Measurements from ENCODE around the gene PPP1R11.

PPP1R11 gene

DNA sequence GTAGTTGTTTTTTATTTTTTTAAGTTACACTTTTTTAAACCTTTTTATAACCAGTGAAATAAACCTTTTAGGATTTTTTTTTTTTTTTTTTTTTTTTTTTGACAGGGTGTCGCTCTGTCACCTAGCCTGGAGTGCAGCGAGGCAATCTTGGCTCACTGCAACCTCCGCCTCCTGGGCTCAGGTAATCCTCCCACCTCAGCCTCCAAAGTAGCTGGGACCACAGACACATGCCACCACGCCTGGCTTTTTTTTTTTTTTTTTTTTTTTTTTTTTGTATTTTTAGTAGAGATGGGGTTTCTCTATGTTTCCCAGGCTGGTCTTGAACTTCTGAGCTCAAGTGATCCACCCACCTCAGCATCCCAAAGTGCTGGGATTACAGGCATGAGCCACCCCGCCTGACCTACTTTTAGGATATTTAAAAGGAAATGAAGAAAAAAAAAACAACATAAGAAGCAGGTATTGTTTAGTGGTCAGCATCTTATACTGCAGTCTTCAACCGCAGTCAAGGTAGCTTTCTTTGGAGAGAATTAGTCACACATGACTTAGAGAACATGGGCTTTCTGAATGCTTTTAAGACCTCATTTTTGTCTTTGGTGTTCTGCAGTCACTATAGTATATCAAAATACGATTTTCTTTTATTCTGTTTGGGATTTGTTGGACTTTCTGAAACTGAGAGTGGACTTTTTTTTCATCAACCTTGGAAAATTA, 4.4 kb upstream of the PPP1R11 start:
- no peak for DNase-seq

DNA sequence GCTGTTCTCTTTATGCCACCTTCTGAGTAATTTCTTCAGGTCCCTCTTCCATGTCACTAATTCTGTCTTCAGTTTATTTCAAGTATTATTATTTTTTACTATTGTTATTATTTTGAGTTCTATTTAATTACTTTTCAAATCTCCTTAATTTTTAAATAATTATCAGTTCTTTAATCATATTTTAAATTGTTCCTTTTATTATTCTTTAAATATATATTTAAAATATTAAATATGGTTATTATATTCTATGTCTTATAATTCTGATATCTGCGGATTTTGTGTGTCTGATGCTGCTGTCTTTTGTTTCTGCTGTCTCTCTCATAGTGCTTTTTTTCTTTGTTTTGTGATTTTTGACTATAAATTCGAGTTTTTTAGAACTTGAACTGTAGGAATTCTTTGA, 3.7 kb upstream of the PPP1R11 start:
- DNase-seq = no peak

DNA sequence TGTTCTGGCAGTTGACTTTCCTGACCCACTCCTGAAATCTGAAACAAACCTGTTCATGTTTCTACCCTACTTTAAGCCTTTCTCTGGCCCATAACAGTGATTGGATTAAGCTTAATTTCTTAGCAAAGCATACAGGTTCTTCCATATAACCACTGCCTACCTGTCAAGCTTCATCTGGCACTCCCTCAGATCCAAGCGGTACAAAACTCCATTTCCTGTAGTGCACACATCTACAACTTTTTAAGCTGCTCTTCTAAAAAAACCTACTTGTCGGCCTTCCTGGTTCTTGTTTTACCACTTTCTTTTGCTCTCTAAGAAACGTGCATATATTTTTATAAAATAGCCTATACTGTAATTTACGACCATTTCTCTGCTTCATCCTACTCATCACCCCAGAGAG, 916 bp upstream of the PPP1R11 start:
- no peak for DNase-seq

DNA sequence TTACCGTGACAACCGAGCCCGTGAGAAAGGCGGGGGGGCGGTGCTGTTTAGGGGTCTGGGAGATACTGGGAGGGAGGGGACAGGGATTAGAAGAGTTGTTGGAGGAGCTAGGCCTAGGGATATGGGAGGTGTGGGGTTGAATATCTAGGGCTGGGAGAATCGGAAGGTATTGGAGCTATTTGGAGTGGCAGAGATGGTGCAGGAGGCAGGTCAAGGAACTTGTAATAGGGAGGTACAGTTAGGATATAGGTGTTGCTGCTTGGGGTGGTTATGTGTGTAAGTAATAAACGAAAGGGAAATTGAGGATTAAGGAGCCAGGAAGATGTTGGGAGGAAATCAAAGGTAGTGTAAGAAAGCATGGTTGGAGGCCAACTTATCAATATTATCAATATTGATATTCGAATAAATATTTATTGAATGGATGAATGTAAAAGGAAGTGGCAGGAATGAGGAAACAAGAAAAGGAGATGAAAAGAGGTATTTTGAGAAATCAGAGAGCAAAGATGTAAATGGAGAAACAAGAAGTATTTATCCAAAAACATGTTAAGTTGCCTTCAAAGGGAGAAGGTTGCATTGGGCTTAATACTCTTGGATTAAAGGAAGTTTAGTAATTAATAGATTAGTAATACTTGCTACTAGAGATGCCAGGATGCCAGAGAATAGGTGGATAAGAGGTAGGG, 602 bp downstream of the PPP1R11 start:
- DNase-seq = no peak

DNA sequence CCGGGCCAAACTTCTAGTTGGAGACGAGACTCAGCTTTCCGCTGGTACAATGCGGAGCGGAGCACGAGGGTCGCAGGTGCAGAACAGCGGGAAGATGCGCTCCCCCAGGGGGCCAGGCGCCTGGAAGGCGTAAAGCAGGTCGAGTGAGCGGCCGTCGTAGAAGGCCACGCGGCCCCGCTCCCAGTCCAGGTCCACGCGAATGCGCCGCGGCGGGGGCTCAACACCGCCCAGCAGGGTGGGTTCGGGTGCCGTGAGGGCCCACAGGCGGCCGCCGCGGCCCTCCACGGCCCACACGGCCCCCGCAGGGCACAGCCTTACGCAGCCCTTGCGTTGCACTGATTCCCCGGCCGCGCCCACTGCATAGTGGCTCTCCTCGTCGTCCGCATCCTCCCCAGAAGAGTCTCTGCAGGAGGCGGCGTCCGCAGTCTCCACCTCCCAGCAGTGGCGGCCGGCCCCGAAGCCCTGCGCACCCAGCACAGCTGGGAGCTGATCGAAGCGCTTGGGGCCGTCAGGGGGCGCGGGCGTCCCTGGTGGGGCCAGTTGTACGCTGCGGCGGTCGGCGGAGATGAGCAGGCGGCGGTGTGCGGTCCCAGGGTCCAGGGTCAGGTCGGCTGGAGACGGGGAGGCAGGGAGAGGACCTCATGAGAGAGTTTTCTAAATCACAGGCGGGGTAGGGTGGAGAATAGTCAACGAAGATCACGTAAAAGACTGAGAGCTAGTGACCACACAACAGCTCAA, 4.3 kb downstream of the PPP1R11 start:
- no peak for DNase-seq

DNA sequence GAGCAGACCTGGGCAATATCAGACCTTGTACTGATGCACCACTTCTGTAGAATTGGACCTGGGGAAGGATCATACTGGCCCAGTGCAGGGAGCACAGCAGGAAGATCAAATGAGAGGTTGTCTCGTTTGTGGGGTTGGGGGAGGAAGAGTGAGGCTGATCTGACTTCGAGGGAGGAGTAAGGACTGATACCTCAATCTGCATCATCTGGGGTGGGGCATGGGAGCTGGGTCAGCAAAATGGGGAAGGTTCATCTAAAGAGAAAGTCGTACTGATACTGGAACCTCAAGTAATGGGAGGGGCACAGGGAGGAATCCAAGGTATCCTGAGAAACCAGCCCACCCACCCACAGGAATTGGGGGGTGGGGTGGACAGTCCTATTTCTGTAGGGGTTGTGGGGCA, 4.9 kb downstream of the PPP1R11 start:
- no peak for DNase-seq

DNA sequence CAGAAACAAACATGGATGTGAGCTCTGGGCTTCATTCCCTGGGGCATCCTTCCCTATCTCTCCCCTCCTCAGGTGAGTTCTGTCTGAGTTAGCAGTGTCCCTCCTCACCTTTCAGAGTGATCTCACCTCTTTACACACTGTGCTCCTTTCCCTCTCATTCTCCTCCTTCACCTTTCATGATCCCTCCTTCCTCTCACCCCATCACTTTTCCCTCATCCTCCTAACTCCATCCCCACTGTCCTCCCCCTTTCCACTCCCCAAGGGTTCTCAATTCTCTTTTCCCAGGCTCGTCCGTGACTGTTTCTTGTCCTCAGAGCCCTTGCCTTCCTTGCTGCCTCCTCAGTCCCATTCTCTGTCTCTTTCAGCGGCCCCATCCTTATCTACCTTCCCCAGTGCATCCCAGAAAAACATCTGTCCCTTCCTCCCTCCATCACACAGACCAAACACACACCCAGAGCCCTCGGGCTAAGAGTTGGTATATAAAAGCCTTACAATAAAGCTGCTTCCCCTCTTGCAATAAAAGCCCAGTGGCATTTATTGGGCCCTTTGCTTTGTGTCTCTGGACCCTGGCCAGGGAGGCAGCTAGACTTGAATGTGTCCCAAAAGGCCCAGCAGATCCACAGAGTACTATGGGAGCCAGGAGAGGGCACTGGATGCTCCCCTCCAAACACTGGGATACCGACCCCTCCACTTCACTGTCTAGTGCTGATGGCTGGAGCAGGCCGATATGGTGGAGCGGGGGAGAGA, 6.7 kb downstream of the PPP1R11 start:
- DNase-seq = no peak

DNA sequence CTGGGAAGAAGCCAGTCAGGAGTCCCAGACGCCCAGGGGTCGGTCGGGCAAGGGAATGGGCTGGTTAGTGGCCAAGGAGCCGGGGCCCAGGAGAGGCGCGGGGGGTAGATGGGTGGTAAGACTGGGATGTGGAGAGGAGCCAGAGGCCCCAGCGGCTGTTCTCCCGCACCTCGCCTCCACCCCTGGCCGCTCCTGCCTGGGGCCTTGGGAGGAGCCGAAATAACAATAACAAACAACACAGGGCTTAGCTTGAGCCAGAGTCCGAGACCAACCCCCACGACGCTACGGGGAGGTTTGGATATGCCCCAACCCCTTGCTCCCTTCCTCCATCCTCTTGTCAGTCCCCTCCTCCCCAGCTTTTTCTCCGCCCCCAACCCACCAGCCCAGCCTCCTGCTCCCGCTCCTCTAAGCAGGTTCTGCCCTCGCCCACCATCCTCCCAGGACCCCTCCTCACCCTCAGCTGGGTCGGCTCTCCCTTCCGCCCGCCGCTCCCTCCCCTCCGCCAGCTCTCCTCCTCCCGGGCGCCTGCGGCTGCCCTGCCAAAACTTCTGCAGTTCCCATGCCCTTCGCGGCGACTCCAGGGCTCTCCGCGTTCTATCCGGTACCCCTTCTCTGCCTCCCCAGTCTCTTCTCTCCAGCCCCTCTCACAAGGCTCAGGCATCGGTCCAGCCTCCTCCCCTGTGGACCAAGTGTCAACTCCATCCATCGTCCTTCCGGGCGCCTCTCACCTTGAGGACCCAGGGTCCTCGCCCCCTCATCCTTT, 7.5 kb downstream of the PPP1R11 start:
- no peak for DNase-seq

DNA sequence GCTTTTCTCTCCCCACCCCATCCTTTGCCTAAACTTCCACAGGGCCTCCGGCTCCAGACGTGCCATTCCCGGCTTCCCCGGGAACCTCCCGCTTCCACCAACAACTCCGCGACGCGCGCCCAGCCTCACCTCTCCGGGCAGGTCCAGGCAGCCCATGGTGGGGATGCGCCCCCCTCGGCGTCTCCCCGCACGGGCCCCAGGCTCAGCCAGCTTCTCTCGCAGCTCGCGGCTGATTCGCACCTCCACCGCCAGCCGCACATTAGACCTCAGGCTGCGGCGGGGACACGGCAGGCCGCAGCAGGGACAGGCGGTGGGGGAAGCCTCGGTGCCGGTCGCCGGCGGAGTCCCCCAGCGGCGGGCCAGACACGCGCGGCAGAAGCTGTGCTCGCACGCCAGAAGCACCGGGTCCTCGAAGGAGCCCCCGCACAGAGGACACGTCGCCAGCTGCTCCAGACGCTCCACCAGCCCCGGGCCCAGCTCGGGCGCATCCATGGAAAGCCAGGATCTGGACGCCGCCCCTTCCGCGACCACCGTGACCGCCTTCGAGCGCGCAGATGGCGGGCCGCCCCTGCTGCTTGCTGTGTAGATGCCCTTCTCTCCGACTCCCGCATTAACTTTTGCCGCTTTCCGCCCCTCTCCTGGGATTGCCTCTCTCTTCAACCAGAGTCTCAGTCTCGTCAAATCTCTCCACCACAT, 8.2 kb downstream of the PPP1R11 start, which contains the start of gene RNF39:
TSS of gene RNF39 (minus strand) at position 676 of the 696 bp plus-strand sequence. CDS start at position 492, 184 bp downstream.
- no peak for DNase-seq

DNA sequence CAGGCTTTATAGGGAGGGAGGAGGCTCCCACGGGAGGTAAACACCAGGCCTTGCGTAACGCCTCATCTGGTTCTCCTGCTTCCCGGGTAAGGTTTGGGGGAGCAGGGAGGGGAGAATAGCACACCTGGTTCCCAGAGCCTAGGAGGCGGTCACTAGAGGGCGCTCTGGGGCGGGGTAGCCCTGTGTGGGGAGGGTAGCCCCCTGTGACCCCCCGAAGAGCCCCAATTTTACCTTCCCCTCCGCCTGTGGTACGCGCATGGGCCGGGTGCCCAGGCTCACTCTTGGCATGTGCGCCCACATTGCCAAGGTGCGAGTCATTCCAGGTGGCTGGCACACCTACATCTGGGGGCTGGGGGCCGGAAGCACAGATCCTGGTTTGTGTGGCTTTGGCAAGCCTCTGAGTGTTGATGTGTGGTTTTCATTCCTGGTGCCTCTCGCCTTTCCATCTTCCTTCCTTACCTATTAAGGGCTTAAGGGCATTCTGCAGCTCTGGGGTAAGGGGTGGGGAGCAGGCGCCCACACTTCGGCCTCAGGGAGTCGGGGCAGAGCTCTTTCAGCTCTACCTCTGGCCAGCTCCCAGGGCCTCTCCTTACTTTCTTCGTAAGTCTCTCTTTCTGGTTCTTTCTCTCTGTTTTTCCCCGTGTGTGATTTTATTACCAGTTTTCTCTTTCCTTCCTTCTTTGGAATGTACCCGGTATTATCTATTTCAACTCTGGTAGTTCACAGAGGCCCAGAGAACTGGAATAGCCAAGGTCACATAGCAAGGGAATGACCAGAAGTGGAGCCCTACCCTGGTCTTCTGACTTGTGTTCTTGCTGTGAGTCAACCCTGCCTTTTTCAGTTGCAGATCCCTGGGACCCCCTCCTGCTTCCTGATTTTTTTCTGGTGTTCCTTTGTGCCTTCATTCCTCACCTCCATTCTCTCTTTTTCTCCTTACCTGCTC, 9.1 kb downstream of the PPP1R11 start:
- DNase-seq = no peak

DNA sequence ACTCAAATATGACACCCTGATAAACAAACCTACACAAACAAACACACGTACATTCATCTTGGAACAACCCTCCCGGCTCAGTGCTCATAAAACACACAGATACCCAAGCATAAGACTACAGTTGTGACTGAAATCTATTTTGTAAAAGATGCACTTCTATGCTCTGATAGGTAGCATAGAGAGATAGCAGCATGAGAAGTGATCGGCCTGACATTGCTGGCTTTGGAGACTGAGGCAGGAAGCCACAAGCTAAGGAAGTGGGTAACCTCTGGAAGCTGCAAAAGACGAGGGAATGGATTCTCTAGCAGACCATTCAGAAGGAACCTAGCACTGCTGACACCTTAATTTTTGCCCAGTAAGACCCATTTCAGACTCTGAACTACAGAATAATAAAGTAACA, 10.2 kb downstream of the PPP1R11 start:
- no peak for DNase-seq

DNA sequence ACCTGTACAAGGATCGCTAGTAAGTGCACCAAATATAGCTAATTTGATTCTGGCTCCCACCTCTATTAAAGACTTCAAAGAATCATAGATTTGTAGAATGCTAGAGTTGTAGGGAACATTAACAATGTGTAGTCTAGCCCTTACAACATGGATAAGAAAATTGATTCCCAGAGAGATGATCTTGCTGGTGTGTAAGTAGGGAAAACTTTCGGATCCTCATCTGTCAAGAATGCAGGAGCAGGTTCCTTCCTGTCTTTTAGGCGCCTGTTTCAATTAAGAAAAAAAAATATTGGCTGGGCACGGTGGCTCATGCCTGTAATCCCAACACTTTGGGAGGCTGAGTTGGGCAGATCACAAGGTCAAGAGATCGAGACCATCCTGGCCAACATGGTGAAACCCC, 20.9 kb downstream of the PPP1R11 start:
- no peak for DNase-seq

DNA sequence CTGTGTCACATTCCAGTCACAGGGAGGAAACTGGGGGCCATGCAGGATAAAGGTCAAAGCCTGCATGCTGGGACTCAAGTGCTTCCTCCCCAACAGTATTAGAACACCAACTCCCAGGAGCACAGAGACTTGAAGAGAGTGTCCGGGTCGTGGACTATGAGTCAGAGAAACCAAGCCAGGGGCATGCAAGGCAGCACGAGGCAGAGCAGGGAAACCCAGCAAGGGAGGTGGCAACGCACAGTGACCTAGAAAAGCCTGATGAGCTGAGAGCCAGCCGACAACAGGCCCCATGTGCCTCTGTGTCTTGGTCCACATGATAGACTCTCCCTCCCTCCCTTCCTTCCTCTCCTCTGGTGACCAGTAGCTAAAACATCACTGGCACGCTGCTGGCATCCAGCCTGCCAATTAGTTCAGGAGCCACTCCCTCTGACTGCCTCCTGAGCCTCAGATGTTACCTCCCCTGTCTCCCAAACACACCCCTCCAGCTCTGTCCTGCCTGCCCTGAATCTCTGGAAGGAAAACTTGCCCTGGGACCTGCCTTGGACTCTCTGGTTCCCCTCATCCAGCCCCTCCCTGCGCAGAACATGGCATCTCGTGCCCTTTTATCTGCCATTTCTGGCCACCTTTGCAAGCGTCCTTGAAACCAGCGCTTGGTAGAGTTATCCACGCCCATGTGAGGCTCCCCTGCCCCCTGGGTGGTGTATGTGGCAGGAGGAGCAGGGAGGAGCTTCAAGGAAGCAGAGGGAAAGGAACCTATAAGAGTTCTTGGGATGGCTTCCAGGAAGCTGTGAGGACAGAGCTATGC, 24.8 kb downstream of the PPP1R11 start:
- no peak for DNase-seq

DNA sequence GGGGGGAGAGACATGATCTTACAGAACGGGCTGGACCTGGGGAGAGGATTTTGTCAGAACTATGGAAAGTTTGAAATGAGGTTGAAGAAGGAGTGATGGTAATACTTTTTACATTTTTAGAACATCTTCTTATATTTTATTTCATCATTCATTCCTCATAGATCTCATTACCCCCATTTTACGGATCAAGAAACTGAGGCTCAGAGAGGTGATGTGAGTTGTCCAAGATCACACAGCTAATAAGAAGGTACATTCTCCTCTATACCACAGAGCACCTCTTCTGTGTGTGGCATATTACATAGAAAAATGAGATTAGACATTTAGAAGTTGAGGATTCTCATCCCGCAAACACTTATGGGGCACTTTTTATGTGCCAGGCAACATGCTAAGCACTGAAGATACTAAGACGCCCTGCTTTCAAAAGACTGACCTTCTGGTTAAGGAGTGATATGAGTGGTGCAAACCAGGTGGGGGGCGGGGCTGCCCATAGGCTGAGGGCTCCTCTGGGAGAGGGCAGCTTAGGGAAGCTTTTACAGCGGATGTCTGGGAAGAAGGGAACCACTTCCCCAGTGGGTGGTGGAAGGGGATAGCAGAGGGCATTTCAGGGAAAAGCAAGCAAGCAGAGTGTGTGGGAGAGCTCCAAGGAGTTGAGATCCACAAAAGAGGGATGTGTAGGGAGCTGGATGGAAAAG, 26.0 kb downstream of the PPP1R11 start:
- DNase-seq = no peak

DNA sequence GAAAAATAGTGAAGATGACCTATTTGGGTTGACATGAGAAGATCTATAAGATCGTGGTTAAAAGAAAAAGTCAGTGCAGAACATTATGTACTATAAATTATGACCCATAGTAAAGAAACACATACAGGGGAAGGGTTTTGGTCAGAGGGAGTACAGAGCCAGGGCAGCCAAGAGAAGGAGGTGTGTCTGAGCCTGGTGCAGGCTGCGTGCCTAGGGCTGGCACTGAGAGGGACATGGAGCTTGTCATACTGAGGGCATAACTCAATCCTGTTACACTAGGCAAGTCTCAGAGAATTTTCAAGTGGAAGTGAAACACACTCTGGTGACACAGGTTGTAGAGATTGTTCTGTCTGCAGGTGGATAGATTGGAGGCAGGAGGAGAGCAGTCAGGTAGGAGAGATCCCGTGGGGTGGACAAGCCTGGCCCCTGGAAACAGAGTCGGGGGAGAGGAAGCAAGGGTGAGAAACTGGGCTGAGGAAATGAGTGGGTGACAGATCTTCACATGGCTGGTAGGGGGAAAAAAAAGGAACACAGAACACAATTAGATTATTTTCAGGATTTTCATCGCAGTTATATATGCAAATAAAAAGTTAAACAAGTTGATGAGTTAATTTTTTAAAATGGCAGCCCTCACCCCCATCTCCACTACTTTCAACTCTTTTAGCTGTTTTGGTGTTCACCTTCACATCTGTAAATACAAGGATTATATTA, 27.1 kb downstream of the PPP1R11 start:
- DNase-seq = no peak

DNA sequence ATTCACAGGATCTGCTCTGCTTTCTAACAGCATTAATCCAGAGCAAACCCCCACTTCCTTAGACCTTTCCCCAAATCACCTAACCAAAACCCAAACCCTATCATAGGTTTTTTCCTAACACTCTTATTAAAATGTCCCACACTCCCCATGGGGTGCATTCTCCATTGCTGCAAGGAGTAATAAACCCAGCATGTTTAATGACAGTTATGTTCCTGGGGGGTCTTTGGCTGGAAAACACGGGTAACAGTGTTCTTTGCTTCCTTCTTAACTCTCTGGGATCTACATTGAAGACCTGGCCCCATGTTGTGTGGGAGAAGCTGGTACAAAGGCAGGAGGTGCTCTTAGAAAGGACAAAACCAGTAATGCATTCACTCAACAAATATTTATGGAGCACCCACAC, 29.8 kb downstream of the PPP1R11 start:
- DNase-seq = no peak

DNA sequence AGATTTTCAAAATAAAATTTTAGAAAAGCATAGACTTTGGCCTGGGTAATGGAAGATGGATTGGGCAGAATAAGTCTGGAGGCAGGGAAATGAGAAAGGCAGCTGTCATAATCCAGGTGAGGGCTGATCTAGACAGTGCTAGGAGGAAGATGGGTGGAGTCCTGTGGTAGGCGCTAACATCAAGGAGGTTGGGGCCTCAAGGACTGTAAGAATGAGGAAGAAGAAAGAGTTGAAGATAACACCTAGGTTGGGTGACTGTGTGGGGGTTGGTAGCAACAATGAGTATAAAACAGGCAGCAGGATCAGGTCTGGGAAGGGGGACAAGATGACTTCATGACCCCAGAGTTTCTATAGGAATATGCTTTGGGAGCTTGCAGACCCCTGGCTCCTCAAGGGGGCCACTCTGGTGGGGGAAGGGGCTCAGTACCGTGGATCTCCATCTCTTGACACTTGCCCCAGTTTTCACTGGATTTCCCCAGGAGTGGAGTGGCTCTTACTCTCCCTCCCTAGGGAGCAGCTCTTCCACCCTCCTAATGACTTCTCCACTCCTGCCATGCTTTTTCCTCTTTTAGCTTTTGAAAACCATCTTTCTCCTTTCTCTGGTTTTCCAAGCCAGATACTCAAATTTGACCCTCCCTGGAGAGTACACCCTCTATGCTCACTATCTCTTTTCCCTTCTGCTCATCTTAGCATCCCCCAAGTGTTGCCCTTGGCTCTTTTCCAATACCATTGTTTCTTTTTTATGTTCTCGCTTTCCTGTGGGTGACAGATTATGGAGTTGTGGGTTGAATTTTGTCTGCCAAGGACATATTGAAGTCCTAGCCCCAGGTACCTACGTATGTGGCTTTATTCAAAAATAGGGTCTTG, 31.1 kb downstream of the PPP1R11 start:
- DNase-seq = no peak

All from NCI-H2029 treated with DMSO at 0.1 percent for 48 hours (cell line).